Upper lobe of right lung (tissue), 1 donor: ENCODE measurements around the gene SNCB. TPM values are rescaled to one million over a fixed set of nuclear protein-coding genes. Genes with fewer than 3 reads are reported as not detected.
"Not testable (repeated sequence)": the region's sequence is repeated elsewhere in the genome, so short reads cannot be mapped to it uniquely, and the experiment has no call there.

Experiments
- ATAC-seq: fragments of 200-7000 bp; cut with Tn5 transposase; one replicate; pipeline ENCODE4 v1.9.1; 2020; ENCODE audit warnings: mild to moderate bottlenecking, moderate library complexity
- DNase-seq: peaks from one replicate; pipeline ENCODE4 v3.0.0-alpha.2; 2020
- H3K27ac ChIP-seq: fragments of 200-600 bp; one replicate; pipeline ENCODE4 v1.8.0; 2022
- H3K27me3 ChIP-seq: fragments of 200-600 bp; one replicate; pipeline ENCODE4 v1.8.0; 2022; ENCODE audit warnings: mild to moderate bottlenecking
- H3K36me3 ChIP-seq: fragments of 200-600 bp; one replicate; pipeline ENCODE4 v1.8.0; 2022
- H3K4me1 ChIP-seq: fragments of 200-600 bp; one replicate; pipeline ENCODE4 v1.8.0; 2022
- H3K4me3 ChIP-seq: fragments of 200-600 bp; one replicate; pipeline ENCODE4 v1.8.0; 2022; ENCODE audit warnings: mild to moderate bottlenecking
- H3K9me3 ChIP-seq: fragments of 200-600 bp; one replicate; pipeline ENCODE4 v1.8.0; 2022
- CTCF ChIP-seq: fragments of 200-600 bp; IDR thresholded peaks from one replicate; pipeline ENCODE4 v1.8.0; 2022; ENCODE audit warnings: antibody characterized with exemption
- intact Hi-C: fragments of 100-400 bp; cut with DNase I; formaldehyde crosslinking; loops from one replicate; pipeline ENCODE4 v1.11.0; 2022
- total RNA-seq: library from RNA; stranded (reverse); fragmentation: NEBNext Ultra II Directional; extraction: Animal tissue kit (Norgen Biotek cat#: 25700); gene quantifications from one replicate; pipeline ENCODE4 v1.2.1, GENCODE V29; 2021
- donor health status: DM: no; HTN: yes; CAD: no; lungs with severe emphysema.

SNCB gene
- total RNA-seq, 1 donor from 2014 or later, result not detected

- intact Hi-C loops, result no loop called here
- no peak for ATAC-seq
- no peaks in the 10 kb centered on the region for H3K9me3 ChIP-seq
- H3K36me3 ChIP-seq, result no peaks in the 10 kb centered on the region
- H3K4me3 ChIP-seq, result no peak overlapping the region
- no peak for TF ChIP-seq CTCF
- H3K27ac ChIP-seq, result no peak overlapping the region
- DNase-seq, result no peak
- H3K4me1 ChIP-seq, result no peaks in the 10 kb centered on the region
- H3K27me3 ChIP-seq, result peaks cover 24% of the 10 kb centered on the region
These were observed 34.2 kb downstream of the SNCB start for GRCh38 chr5:176596069-176596644.

- Histone ChIP-seq H3K27ac (no peak overlapping the region), H3K4me1 (no peaks in the 10 kb centered on the region), H3K4me3 (no peak overlapping the region), H3K36me3 (no peaks in the 10 kb centered on the region), H3K27me3 (peaks cover 24% of the 10 kb centered on the region), H3K9me3 (no peaks in the 10 kb centered on the region)
- DNase-seq (no peak), ATAC-seq (no peak)
- TF ChIP-seq CTCF, result no peak
- intact Hi-C loops, result no loop called here
These were observed 34.9 kb downstream of the SNCB start for GRCh38 chr5:176595386-176595943.

- intact Hi-C loops, result no loop called here
- H3K27me3 ChIP-seq, result peaks cover 24% of the 10 kb centered on the region
- no peaks in the 10 kb centered on the region for H3K9me3 ChIP-seq
- H3K4me1 ChIP-seq, result no peaks in the 10 kb centered on the region
- DNase-seq (no peak), ATAC-seq (no peak)
- H3K4me3 ChIP-seq, result no peak overlapping the region
- H3K36me3 ChIP-seq, result no peaks in the 10 kb centered on the region
- TF ChIP-seq CTCF, result no peak
- H3K27ac ChIP-seq, result no peak overlapping the region
These were observed 35.8 kb downstream of the SNCB start for GRCh38 chr5:176594554-176594953.

GRCh38 chr5:176593273-176593869 lies 37.0 kb downstream of the SNCB start:
- Histone ChIP-seq H3K4me1 (no peaks in the 10 kb centered on the region), H3K9me3 (no peaks in the 10 kb centered on the region), H3K27ac (no peak overlapping the region), H3K27me3 (peaks cover 20% of the 10 kb centered on the region), H3K4me3 (no peak overlapping the region), H3K36me3 (no peaks in the 10 kb centered on the region)
- DNase-seq (no peak), ATAC-seq (no peak)
- TF ChIP-seq CTCF, result no peak
- intact Hi-C loops, result no loop called here

GRCh38 chr5:176592573-176592972 lies 37.8 kb downstream of the SNCB start:
- Histone ChIP-seq H3K9me3 (no peaks in the 10 kb centered on the region), H3K36me3 (no peaks in the 10 kb centered on the region), H3K27ac (no peak overlapping the region), H3K4me1 (no peaks in the 10 kb centered on the region), H3K27me3 (peaks cover 13% of the 10 kb centered on the region), H3K4me3 (no peak overlapping the region)
- no peak for ATAC-seq
- no peak for TF ChIP-seq CTCF
- intact Hi-C loops, result no loop called here
- no peak for DNase-seq

- H3K36me3 ChIP-seq, H3K4me1 ChIP-seq, H3K9me3 ChIP-seq, ATAC-seq, intact Hi-C loops, H3K27ac ChIP-seq, DNase-seq, H3K4me3 ChIP-seq: not testable (repeated sequence)
- peaks cover 10% of the 10 kb centered on the region for H3K27me3 ChIP-seq
These were observed 38.7 kb downstream of the SNCB start for GRCh38 chr5:176591667-176592066.
